A549 (cell line): ENCODE measurements around the gene BRF1.

Experiments
- CEBPB ChIP-seq, 2 experiments: fragments of >200 bp in 1 of 2; sonication (Bioruptor Twin) in 1 of 2; formaldehyde crosslinking in 1 of 2; IDR thresholded peaks; 2 replicates each; pipeline ENCODE4 v1.6.1; 2012 to 2016
- EHMT2 ChIP-seq: fragments of 200-600 bp; sonication (generic); IDR thresholded peaks from 2 replicates; pipeline ENCODE4 v1.6.1; 2016; ENCODE audit warnings: antibody characterized with exemption, low read depth, mild to moderate bottlenecking, moderate library complexity
- EP300 ChIP-seq, 2 experiments: fragments of >200 bp; sonication (Bioruptor Twin); formaldehyde crosslinking; IDR thresholded peaks; 2 replicates in 1 of 2; 3 replicates in 1 of 2; pipeline ENCODE4 v1.6.1; 2016 to 2017
- JUNB ChIP-seq: fragments of >200 bp; sonication (Bioruptor Twin); formaldehyde crosslinking; IDR thresholded peaks from 2 replicates; pipeline ENCODE4 v1.6.1; 2016
- KDM1A ChIP-seq: fragments of 200-600 bp; sonication (generic); IDR thresholded peaks from 2 replicates; pipeline ENCODE4 v1.6.1; 2016; ENCODE audit warnings: low read depth, mild to moderate bottlenecking
- POLR2A ChIP-seq: IDR thresholded peaks from 2 replicates; pipeline ENCODE4 v1.6.1; 2012; ENCODE audit warnings: mild to moderate bottlenecking, low read length
- RFX5 ChIP-seq: fragments of 450-650 bp; IDR thresholded peaks from 2 replicates; pipeline ENCODE4 v1.7.1; 2014; ENCODE audit warnings: antibody characterized with exemption, mild to moderate bottlenecking, moderate library complexity
- TP53 ChIP-seq: fragments of 250-450 bp; sonication (Bioruptor Pico); IDR thresholded peaks from 2 replicates; pipeline ENCODE4 v1.5.0; 2021; ENCODE audit warnings: mild to moderate bottlenecking, moderate library complexity
- ZNF302 ChIP-seq: fragments of 250-450 bp; sonication (Bioruptor Pico); IDR thresholded peaks from 2 replicates; pipeline ENCODE4 v1.9.0; 2021; ENCODE audit warnings: inconsistent platforms, mild to moderate bottlenecking, moderate library complexity
- TF ChIP-seq, protein P1 (sequence below): fragments of >200 bp; sonication (Bioruptor Twin); formaldehyde crosslinking; IDR thresholded peaks from 3 replicates; pipeline ENCODE4 v1.5.1; 2016
- TF ChIP-seq, protein P2 (sequence below): IDR thresholded peaks from 2 replicates; pipeline ENCODE4 v1.6.1; 2012

DNA sequence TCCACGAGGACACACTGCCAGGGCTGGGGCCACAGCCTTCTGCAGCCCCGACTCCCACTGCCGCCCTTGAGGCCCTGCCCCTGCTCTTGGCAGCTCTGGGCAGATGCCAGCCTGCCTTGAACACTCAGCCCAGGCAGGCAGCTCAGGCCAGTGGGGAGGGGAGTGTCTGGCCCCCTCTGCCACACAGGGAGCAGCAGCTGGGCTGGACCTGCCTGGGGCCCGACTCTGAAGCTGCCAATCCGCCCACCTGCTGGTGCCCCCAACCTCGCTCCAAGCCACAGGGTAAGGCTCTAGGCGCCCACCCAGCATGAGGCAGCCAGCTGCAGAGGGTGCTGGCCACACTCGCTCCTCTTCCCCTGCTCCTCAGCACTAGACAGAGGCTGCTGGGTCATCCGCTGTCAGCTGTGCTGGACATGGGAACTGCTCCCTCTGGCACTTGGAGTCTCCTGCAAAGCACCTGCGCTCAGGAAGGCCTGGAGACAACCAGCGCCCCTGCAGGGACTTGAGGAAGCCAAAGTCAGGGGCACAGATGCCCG lies 95.1 kb downstream of the BRF1 start:
- TF ChIP-seq, protein P1, sequence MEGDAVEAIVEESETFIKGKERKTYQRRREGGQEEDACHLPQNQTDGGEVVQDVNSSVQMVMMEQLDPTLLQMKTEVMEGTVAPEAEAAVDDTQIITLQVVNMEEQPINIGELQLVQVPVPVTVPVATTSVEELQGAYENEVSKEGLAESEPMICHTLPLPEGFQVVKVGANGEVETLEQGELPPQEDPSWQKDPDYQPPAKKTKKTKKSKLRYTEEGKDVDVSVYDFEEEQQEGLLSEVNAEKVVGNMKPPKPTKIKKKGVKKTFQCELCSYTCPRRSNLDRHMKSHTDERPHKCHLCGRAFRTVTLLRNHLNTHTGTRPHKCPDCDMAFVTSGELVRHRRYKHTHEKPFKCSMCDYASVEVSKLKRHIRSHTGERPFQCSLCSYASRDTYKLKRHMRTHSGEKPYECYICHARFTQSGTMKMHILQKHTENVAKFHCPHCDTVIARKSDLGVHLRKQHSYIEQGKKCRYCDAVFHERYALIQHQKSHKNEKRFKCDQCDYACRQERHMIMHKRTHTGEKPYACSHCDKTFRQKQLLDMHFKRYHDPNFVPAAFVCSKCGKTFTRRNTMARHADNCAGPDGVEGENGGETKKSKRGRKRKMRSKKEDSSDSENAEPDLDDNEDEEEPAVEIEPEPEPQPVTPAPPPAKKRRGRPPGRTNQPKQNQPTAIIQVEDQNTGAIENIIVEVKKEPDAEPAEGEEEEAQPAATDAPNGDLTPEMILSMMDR: no peak
- no peak for TF ChIP-seq CEBPB (IDR thresholded peaks at IDR 0.05)
- TF ChIP-seq ZNF302: no peak
- no peak for TF ChIP-seq KDM1A
- TF ChIP-seq, protein P2, sequence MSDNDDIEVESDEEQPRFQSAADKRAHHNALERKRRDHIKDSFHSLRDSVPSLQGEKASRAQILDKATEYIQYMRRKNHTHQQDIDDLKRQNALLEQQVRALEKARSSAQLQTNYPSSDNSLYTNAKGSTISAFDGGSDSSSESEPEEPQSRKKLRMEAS: no peak
- no peak for TF ChIP-seq EHMT2
- no peak for TF ChIP-seq POLR2A
- TF ChIP-seq JUNB: no peak
- TF ChIP-seq TP53: no peak
- TF ChIP-seq RFX5: no peak
- TF ChIP-seq EP300 (IDR thresholded peaks at IDR 0.05): no peak
